GM21529 (cell line): Measurements from ENCODE around the gene MRPL27.

Experiments
- ATAC-seq: cut with Tn5 transposase; IDR thresholded peaks from one replicate; pipeline ENCODE4 v1.9.1; 2021; ENCODE audit not compliant: unreplicated experiment

The MRPL27 gene

DNA sequence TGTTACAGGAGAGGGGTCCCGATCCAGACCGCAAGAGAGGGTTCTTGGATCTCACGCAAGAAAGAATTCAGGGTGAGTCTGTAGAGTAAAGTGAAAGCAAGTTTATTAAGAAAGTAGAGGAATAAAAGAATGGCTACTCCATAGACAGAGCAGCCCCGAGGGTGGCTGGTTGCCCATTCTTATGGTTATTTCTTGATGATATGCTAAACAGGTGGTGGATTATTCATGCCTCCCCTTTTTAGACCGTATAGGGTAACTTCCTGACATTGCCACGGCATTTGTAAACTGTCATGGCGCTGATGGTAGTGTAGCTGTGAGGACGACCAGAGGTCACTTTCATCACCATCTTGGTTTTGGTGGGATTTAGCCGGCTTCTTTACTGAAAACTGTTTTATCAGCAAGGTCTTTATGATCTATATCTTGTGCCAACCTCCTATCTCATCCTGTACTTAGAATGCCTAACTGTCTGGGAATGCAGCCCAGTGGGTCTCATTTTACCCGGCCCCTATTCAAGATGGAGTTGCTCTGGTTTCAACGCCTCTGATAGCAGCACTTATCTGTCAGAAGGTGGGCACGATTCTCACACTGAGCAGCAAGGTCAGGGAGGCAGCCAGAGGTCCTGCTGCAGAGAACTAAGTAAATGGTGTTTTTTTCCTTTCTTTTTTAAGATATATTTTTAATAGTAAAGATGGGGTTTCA lies 53.5 kb downstream of the MRPL27 start:
- no peak for ATAC-seq

DNA sequence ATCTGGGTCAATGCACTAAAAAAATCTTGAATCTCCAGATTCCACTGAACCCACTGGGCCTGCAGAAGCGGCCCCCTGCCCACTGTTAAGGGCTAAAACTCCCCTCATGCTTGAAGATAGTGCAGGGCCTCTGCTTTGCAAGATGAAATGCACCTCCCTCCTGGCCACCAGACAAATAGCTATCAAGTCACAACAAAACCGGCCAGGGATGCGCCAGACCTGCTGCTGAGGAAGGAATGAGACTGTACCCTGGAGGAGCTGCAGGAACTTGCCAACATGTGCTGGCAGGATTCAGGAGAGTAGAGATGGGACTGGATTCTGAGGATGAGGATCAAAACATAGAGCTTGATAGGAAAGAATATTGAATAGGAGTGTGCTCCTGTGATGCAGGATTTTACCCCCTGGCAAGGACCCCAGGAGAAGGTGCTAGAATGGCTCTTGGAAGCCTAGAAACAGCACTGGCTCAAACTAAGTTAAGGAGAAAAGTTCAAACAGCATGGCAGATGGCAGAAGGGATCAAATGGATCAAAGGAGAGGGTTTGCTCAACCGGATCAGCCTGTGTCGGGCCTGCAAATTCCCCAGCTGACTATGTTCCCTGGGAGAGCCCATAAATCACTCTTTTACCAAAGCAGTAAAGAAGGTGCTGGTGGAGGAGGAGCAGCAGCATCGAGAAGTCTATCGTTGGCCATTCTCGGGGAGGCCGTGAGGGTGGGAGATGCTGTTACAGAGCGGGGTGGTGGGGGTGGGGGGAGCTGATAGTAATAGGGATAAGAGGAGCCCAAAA lies 54.3 kb downstream of the MRPL27 start:
- no peak for ATAC-seq
